ENCODE data around the gene GPX6.
"Not testable (repeated sequence)": the region's sequence is repeated elsewhere in the genome, so short reads cannot be mapped to it uniquely, and the experiment has no call there.

The GPX6 gene

GRCh38 chr6:28474441-28475219 lies 41.0 kb downstream of the GPX6 start:
- no peak overlapping the region for H3K27ac ChIP-seq (replicated peaks)
- H3K4me3 ChIP-seq (replicated peaks; ENCODE audit: insufficient read depth, low read length) = peak overlapping the region; percentile 48
- peaks cover 8% of the 10 kb centered on the region for H3K27me3 ChIP-seq (ENCODE audit: insufficient read depth, poor library complexity, severe bottlenecking)
- TF ChIP-seq GABPA (IDR thresholded peaks at IDR 0.05; ENCODE audit: low read depth) (no peak), SPI1 (IDR thresholded peaks at IDR 0.05; ENCODE audit: borderline replicate concordance, low read depth) (no peak)
- DNase-seq (ENCODE audit: low read depth in 1 of 2, low spot score in 1 of 2) = peak; percentile 33 to 57

GRCh38 chr6:28469153-28469745 lies 46.3 kb downstream of the GPX6 start:
- not testable (repeated sequence) for H3K27me3 ChIP-seq (ENCODE audit: insufficient read depth, poor library complexity, severe bottlenecking); H3K27ac ChIP-seq (replicated peaks); H3K4me3 ChIP-seq (replicated peaks; ENCODE audit: insufficient read depth, low read length); DNase-seq (ENCODE audit: low read depth in 1 of 2, low spot score in 1 of 2)

GRCh38 chr6:28468056-28468455 lies 47.5 kb downstream of the GPX6 start:
- H3K4me3 ChIP-seq (replicated peaks; ENCODE audit: insufficient read depth, low read length) = no peak overlapping the region
- TF ChIP-seq CTCF (IDR thresholded peaks at IDR 0.05; ENCODE audit: insufficient read depth, low read length) = no peak
- TF ChIP-seq POLR2AphosphoS5 (IDR thresholded peaks at IDR 0.05; ENCODE audit: low read depth) = no peak
- TF ChIP-seq GABPA (IDR thresholded peaks at IDR 0.05; ENCODE audit: low read depth) = no peak
- no peak for TF ChIP-seq REST (IDR thresholded peaks at IDR 0.05; ENCODE audit: insufficient replicate concordance, low read depth)
- TF ChIP-seq SPI1 (IDR thresholded peaks at IDR 0.05; ENCODE audit: borderline replicate concordance, low read depth) = no peak

GRCh38 chr6:28462401-28462800 lies 53.2 kb downstream of the GPX6 start:
- Histone ChIP-seq H3K27me3 (ENCODE audit: insufficient read depth, poor library complexity, severe bottlenecking) (peaks cover 18% of the 10 kb centered on the region), H3K27ac (replicated peaks) (no peak overlapping the region), H3K4me3 (replicated peaks; ENCODE audit: insufficient read depth, low read length) (no peak overlapping the region)
- DNase-seq (ENCODE audit: low read depth in 1 of 2, low spot score in 1 of 2) = no peak
- peak; percentile 12; the same call in 1 of the 2 replicates for TF ChIP-seq SPI1 (IDR thresholded peaks at IDR 0.05; ENCODE audit: borderline replicate concordance, low read depth)
- no peak for TF ChIP-seq CTCF (IDR thresholded peaks at IDR 0.05; ENCODE audit: insufficient read depth, low read length)

More at GRCh38 chr6:28468056-28468455, 47.5 kb downstream of the GPX6 start:
- no peak overlapping the region for H3K27ac ChIP-seq (replicated peaks)
- peaks cover 3% of the 10 kb centered on the region for H3K27me3 ChIP-seq (ENCODE audit: insufficient read depth, poor library complexity, severe bottlenecking)
- no peak for DNase-seq (ENCODE audit: low read depth in 1 of 2, low spot score in 1 of 2)

- H3K4me3 ChIP-seq (replicated peaks; ENCODE audit: insufficient read depth, low read length) = no peak overlapping the region
- DNase-seq (ENCODE audit: low read depth in 1 of 2, low spot score in 1 of 2) = no peak
- peaks cover 15% of the 10 kb centered on the region for H3K27me3 ChIP-seq (ENCODE audit: insufficient read depth, poor library complexity, severe bottlenecking)
- no peak overlapping the region for H3K27ac ChIP-seq (replicated peaks)
- TF ChIP-seq REST (IDR thresholded peaks at IDR 0.05; ENCODE audit: insufficient replicate concordance, low read depth) (no peak), POLR2AphosphoS5 (IDR thresholded peaks at IDR 0.05; ENCODE audit: low read depth) (no peak), SPI1 (IDR thresholded peaks at IDR 0.05; ENCODE audit: borderline replicate concordance, low read depth) (no peak), CTCF (IDR thresholded peaks at IDR 0.05; ENCODE audit: insufficient read depth, low read length) (no peak), GABPA (IDR thresholded peaks at IDR 0.05; ENCODE audit: low read depth) (no peak)
These were observed 57.0 kb downstream of the GPX6 start for GRCh38 chr6:28458568-28458967.

Measured in HL-60 (cell line).